Activated T-helper 2 cell treated with anti-CD3 and anti-CD28 coated beads, Interferon-gamma antibody, Interleukin-2, Interleukin-4, amounts not matched to agents 10 μg/mL and 5 μg/mL and 100 μg/mL, durations not matched to agents 14 hours and 24 hours and 36 hours (primary cell): ENCODE data around the gene TMCO4. TPM values are rescaled to one million over a fixed set of nuclear protein-coding genes. Genes with fewer than 3 reads are reported as not detected.
A peak's percentile ranks its signal among the peaks of the same experiment; 100 is the strongest.
"Not testable (repeated sequence)": the region's sequence is repeated elsewhere in the genome, so short reads cannot be mapped to it uniquely, and the experiment has no call there.

Experiments used
- DNase-seq: peaks from one replicate; pipeline ENCODE4 v3.0.0; 2021; ENCODE audit warnings: low spot score
- H3K27ac Mint-ChIP-seq: one replicate; pipeline ENCODE4 v1.8.0; 2021; ENCODE audit warnings: mixed read lengths
- H3K27me3 Mint-ChIP-seq: one replicate; pipeline ENCODE4 v1.8.0; 2021; ENCODE audit warnings: low read depth, mixed read lengths
- H3K36me3 Mint-ChIP-seq: one replicate; pipeline ENCODE4 v1.8.0; 2021; ENCODE audit warnings: low read depth, mixed read lengths
- H3K4me1 Mint-ChIP-seq: one replicate; pipeline ENCODE4 v1.8.0; 2021; ENCODE audit warnings: low read depth, mixed read lengths
- H3K4me3 Mint-ChIP-seq: one replicate; pipeline ENCODE4 v1.8.0; 2021; ENCODE audit warnings: low read depth, mild to moderate bottlenecking, moderate library complexity, mixed read lengths
- H3K9me3 Mint-ChIP-seq: one replicate; pipeline ENCODE4 v1.8.0; 2021; ENCODE audit warnings: mixed read lengths
- intact Hi-C: fragments of 100-400 bp; cut with micrococcal nuclease; formaldehyde crosslinking; loops from one replicate; pipeline ENCODE4 v1.15.1; 2023
- total RNA-seq: library from RNA; stranded (reverse); gene quantifications from 2 replicates; pipeline ENCODE4 v1.2.3, GENCODE V29; 2022

TMCO4 gene
- total RNA-seq: 12.9 and 16.1 TPM in 2 replicates

GRCh38 chr1:19799230-19800075, at the start of gene TMCO4:
TSS of gene TMCO4 (minus strand) at chr1:19799916. CDS start at chr1:19780758, 19,158 bp downstream.
- DNase-seq: peak; percentile 47
- intact Hi-C loops: no loop called here
- Mint-ChIP-seq H3K9me3 (no peaks in the 10 kb centered on the region), H3K4me1 (peaks cover 17% of the 10 kb centered on the region), H3K27me3 (peaks cover 8% of the 10 kb centered on the region), H3K27ac (peak within 1 kb of the TSS; percentile 93), H3K36me3 (peaks cover 5% of the 10 kb centered on the region), H3K4me3 (peak within 1 kb of the TSS; percentile 87)

- H3K4me1 Mint-ChIP-seq, H3K9me3 Mint-ChIP-seq, H3K27ac Mint-ChIP-seq, intact Hi-C loops, DNase-seq, H3K36me3 Mint-ChIP-seq, H3K4me3 Mint-ChIP-seq: not testable (repeated sequence)
- peaks cover 14% of the 10 kb centered on the region for H3K27me3 Mint-ChIP-seq
These were observed 49.6 kb upstream of the TMCO4 start for GRCh38 chr1:19849307-19849706.

- H3K27me3 Mint-ChIP-seq: peaks cover 14% of the 10 kb centered on the region
- H3K4me3 Mint-ChIP-seq, intact Hi-C loops, H3K4me1 Mint-ChIP-seq, DNase-seq, H3K9me3 Mint-ChIP-seq, H3K36me3 Mint-ChIP-seq, H3K27ac Mint-ChIP-seq: not testable (repeated sequence)
These were observed 47.6 kb upstream of the TMCO4 start for GRCh38 chr1:19847334-19847733.

- Mint-ChIP-seq H3K36me3 (no peaks in the 10 kb centered on the region), H3K4me3 (no peak overlapping the region), H3K27me3 (peaks cover 14% of the 10 kb centered on the region), H3K9me3 (no peaks in the 10 kb centered on the region), H3K4me1 (no peaks in the 10 kb centered on the region), H3K27ac (no peak overlapping the region)
- no peak for DNase-seq
- intact Hi-C loops: no loop called here
These were observed 46.6 kb upstream of the TMCO4 start for GRCh38 chr1:19846338-19846737.

DNA sequence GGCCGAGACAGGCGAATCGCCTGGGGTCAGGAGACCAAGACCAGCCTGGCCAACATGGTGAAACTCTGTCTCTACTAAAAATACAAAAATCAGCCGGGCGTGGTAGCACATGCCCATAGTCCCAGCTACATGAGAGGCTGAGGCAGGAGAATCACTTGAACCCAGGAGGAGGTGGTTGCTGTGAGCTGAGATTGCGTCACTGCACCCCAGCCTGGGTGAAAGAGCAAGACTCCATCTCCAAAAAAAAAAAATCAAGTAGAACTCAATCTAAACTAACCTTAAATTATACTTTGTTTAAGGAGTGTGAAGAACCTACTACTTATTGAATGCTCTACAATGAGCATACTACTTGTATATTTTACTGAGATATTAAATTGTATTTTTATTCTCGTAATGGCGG, 45.8 kb upstream of the TMCO4 start:
- H3K4me3 Mint-ChIP-seq: no peak overlapping the region
- no peaks in the 10 kb centered on the region for H3K4me1 Mint-ChIP-seq
- H3K27me3 Mint-ChIP-seq: peaks cover 14% of the 10 kb centered on the region
- DNase-seq: no peak
- intact Hi-C loops: no loop called here
- H3K27ac Mint-ChIP-seq: no peak overlapping the region
- H3K9me3 Mint-ChIP-seq: no peaks in the 10 kb centered on the region
- no peaks in the 10 kb centered on the region for H3K36me3 Mint-ChIP-seq

DNA sequence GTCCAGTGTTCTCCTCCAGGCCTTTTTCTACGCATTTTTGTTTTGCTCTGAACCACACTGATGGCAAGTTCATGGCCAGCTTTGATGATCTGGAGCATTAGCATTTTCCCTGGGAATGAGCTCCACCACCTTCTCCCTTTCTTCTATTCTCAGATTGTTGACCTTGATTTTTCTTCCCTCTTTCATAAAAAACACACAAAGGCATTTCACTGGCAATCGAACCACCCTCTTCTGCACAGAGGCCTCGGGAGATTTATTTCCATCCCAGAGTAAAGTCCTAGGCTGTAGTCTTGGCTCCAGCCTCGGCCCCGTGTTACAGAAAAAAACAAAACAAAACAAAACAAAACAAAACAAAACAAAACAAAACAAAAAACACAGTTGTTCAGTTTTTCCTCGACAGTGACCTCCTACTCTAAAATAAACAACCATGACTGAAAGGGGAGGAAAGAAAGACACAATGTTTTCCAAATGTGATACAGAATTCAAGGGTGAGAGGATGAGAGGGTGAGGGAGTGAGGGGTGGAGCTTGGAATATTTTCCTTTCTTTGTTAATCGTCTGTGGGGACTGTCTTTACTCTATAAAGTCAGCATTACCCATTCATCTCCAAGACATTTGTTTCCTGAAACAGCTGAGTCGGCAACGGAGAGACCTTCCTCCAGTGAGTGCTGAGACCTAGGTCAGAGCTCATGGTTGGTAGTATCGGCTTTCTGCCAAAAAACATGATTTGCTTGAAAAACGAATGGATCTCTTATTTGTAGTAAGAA, 45.2 kb upstream of the TMCO4 start:
- intact Hi-C loops: no loop called here
- Mint-ChIP-seq H3K27me3 (peaks cover 14% of the 10 kb centered on the region), H3K4me3 (no peak overlapping the region), H3K36me3 (no peaks in the 10 kb centered on the region), H3K9me3 (no peaks in the 10 kb centered on the region), H3K4me1 (no peaks in the 10 kb centered on the region), H3K27ac (no peak overlapping the region)
- no peak for DNase-seq

GRCh38 chr1:19840228-19840627, 40.5 kb upstream of the TMCO4 start:
- Mint-ChIP-seq H3K27ac (no peak overlapping the region), H3K4me3 (no peak overlapping the region), H3K27me3 (peaks cover 16% of the 10 kb centered on the region), H3K4me1 (no peaks in the 10 kb centered on the region), H3K36me3 (no peaks in the 10 kb centered on the region), H3K9me3 (no peaks in the 10 kb centered on the region)
- intact Hi-C loops: no loop called here
- DNase-seq: no peak

- no peaks in the 10 kb centered on the region for H3K4me1 Mint-ChIP-seq
- no peaks in the 10 kb centered on the region for H3K36me3 Mint-ChIP-seq
These were observed 38.1 kb upstream of the TMCO4 start for GRCh38 chr1:19837866-19838265.

GRCh38 chr1:19835578-19835977, 35.9 kb upstream of the TMCO4 start:
- H3K4me3 Mint-ChIP-seq: no peak overlapping the region
- no peaks in the 10 kb centered on the region for H3K4me1 Mint-ChIP-seq
- intact Hi-C loops: no loop called here
- no peaks in the 10 kb centered on the region for H3K9me3 Mint-ChIP-seq
- no peak overlapping the region for H3K27ac Mint-ChIP-seq
- no peaks in the 10 kb centered on the region for H3K36me3 Mint-ChIP-seq
- peaks cover 13% of the 10 kb centered on the region for H3K27me3 Mint-ChIP-seq
- no peak for DNase-seq

More at GRCh38 chr1:19837866-19838265, 38.1 kb upstream of the TMCO4 start:
- Mint-ChIP-seq H3K27ac (no peak overlapping the region), H3K9me3 (no peaks in the 10 kb centered on the region), H3K4me3 (no peak overlapping the region), H3K27me3 (peaks cover 10% of the 10 kb centered on the region)
- DNase-seq: no peak
- intact Hi-C loops: no loop called here

GRCh38 chr1:19831441-19831840, 31.7 kb upstream of the TMCO4 start:
- intact Hi-C loops: no loop called here
- no peak overlapping the region for H3K4me3 Mint-ChIP-seq
- no peak overlapping the region for H3K27ac Mint-ChIP-seq
- H3K27me3 Mint-ChIP-seq: peaks cover 14% of the 10 kb centered on the region
- H3K9me3 Mint-ChIP-seq: peaks cover 4% of the 10 kb centered on the region
- H3K4me1 Mint-ChIP-seq: no peaks in the 10 kb centered on the region
- no peaks in the 10 kb centered on the region for H3K36me3 Mint-ChIP-seq
- no peak for DNase-seq

DNA sequence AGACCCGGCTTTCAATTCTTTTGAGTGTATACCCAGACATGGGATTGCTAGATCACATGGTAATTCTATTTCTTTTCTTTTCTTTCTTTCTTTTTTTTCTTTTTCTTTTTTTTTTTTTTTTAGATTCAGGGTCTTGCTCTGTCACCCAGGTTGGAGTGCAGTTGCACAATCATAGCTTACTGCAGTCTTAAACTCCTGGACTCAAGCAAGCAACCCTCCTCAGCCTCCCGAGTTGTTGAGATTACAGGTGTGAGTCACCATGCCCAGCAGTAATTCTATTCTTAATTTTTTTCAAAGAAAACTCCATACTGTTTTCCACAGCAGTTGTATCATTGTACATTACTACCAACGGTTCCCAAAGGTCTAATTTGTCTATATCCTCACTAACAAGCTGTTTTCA, 28.8 kb upstream of the TMCO4 start:
- Mint-ChIP-seq H3K27ac (no peak overlapping the region), H3K36me3 (no peaks in the 10 kb centered on the region), H3K4me1 (peaks cover 5% of the 10 kb centered on the region), H3K9me3 (peaks cover 4% of the 10 kb centered on the region), H3K27me3 (peaks cover 10% of the 10 kb centered on the region), H3K4me3 (no peak overlapping the region)
- DNase-seq: no peak
- intact Hi-C loops: no loop called here

DNA sequence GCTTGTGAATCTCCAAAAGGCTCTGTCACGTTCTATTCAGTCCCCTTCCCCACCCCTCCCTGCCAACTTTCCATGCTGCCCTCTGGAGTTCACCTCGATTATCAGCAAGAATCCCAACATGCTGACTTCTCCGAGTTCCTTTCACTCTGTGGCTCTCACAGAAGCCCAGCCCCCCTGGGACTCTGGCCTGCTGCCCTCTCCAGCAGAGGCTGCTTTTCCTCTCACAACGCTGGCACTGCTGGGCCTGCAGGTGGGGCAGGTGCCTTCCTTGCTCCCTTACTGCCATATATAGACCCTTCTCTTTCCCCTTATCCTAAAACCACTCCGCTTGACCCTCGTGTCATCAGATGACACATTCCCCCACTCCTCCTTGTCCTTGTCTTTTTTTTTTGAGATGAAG, 25.6 kb upstream of the TMCO4 start:
- Mint-ChIP-seq H3K4me1 (peaks cover 5% of the 10 kb centered on the region), H3K9me3 (peaks cover 4% of the 10 kb centered on the region), H3K36me3 (no peaks in the 10 kb centered on the region), H3K4me3 (no peak overlapping the region), H3K27me3 (peaks cover 13% of the 10 kb centered on the region), H3K27ac (no peak overlapping the region)
- intact Hi-C loops: no loop called here
- no peak for DNase-seq

DNA sequence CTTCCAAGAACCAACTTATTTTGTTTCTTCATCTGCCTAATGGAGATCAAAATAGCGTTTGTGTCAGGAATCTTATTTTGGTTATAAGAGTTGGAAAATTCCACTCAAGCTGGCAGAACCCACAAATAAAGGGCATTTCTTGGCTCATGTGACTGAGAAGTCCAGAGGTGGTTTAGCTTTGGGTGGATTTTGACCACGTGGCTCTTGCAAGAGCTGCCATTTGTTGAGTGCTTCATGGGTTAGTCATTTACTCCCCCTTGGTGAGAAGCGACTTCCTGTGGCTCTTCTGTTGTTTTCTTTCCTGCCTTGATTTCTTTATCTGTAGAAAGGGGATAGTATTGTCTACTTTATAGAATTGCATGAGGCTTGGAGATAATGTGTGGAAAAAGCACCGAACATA, 24.8 kb upstream of the TMCO4 start:
- peaks cover 5% of the 10 kb centered on the region for H3K4me1 Mint-ChIP-seq
- H3K9me3 Mint-ChIP-seq: peaks cover 4% of the 10 kb centered on the region
- intact Hi-C loops: no loop called here
- no peak for DNase-seq
- no peaks in the 10 kb centered on the region for H3K36me3 Mint-ChIP-seq
- no peak overlapping the region for H3K4me3 Mint-ChIP-seq
- no peak overlapping the region for H3K27ac Mint-ChIP-seq
- H3K27me3 Mint-ChIP-seq: peaks cover 11% of the 10 kb centered on the region
